Esophagus muscularis mucosa (tissue), 4 donors: ENCODE results near the gene CRYBB2. TPM values are rescaled to one million over a fixed set of nuclear protein-coding genes. Genes with fewer than 3 reads are reported as not detected.

Experiments
- DNase-seq: peaks from one replicate; pipeline ENCODE4 v3.0.0-alpha.2; 2017; ENCODE audit errors: extremely low spot score
- H3K27ac ChIP-seq, 4 donors: fragments of 200-600 bp; sonication (generic); replicated peaks in 1 of 4; 1 replicate in 3 of 4; 2 replicates in 1 of 4; pipeline ENCODE4 v1.5.1; 2016 to 2019; ENCODE audit warnings: mild to moderate bottlenecking in 1 of 4
- H3K27me3 ChIP-seq, 4 donors: fragments of 200-600 bp; sonication (generic); one replicate each; pipeline versions ENCODE4 v1.5.1 to v1.6.0; 2016 to 2019
- H3K36me3 ChIP-seq, 4 donors: fragments of 200-600 bp; sonication (generic); one replicate each; pipeline ENCODE4 v1.5.1; 2016 to 2019
- H3K4me1 ChIP-seq, 4 donors: fragments of 200-600 bp; sonication (generic); one replicate each; pipeline ENCODE4 v1.5.1; 2016 to 2019
- H3K4me3 ChIP-seq, 4 donors: fragments of 200-600 bp; sonication (generic); 1 replicate in 2 of 4; 2 replicates in 2 of 4; pipeline ENCODE4 v1.5.1; 2016 to 2019; ENCODE audit warnings: mild to moderate bottlenecking in 4 of 4, moderate library complexity in 1 of 4
- H3K9me3 ChIP-seq, 4 donors: fragments of 200-600 bp; sonication (generic); 1 replicate in 3 of 4; 2 replicates in 1 of 4; pipeline ENCODE4 v1.5.1; 2016 to 2019
- EP300 ChIP-seq: sonication (generic); formaldehyde crosslinking; IDR thresholded peaks from one replicate; pipeline ENCODE4 v1.6.1; 2017; ENCODE audit warnings: antibody characterized with exemption
- POLR2A ChIP-seq: fragments of 450-650 bp; IDR thresholded peaks from one replicate; pipeline ENCODE4 v1.6.1; 2017; ENCODE audit warnings: antibody characterized with exemption, moderate library complexity, mild to moderate bottlenecking, low read depth
- POLR2AphosphoS5 ChIP-seq, 2 donors: sonication (generic); formaldehyde crosslinking; IDR thresholded peaks; one replicate each; pipeline ENCODE4 v1.6.1; 2017; ENCODE audit warnings: antibody characterized with exemption in 2 of 2
- WGBS: methylation state at CpG from one replicate; pipeline ENCODE4 v1.1.5; 2018; 5-methylcytosine and 5-hydroxymethylcytosine counted together
- intact Hi-C: fragments of 100-400 bp; cut with DNase I; formaldehyde crosslinking; loops from one replicate; pipeline ENCODE4 v1.15.1; 2023
- total RNA-seq, 4 donors: library from RNA; depleted of rRNA; stranded (reverse); fragments of >200 nt; gene quantifications; one replicate each; pipeline versions ENCODE4 v1.1.0 to v1.2.1, GENCODE V29; 2016
- TF ChIP-seq, protein P1 (sequence below), 3 experiments: fragments of 200-600 bp in 2 of 3; fragments of 450-650 bp in 1 of 3; sonication (generic) in 2 of 3; IDR thresholded peaks; one replicate each; pipeline ENCODE4 v1.5.1; 2017 to 2019; ENCODE audit warnings: antibody characterized with exemption in 3 of 3, mild to moderate bottlenecking in 2 of 3, moderate library complexity in 1 of 3

The CRYBB2 gene
- total RNA-seq, 4 donors from 2014 or later, result 0.40 TPM; not detected in 3

- DNase-seq, result no peak
- Histone ChIP-seq H3K36me3 (no peaks in the 10 kb centered on the region), H3K9me3 (peaks cover 0 to 7% (median 3%) of the 10 kb centered on the region in 4 donors), H3K27ac (no peak overlapping the region), H3K4me1 (no peaks in the 10 kb centered on the region), H3K4me3 (no peak overlapping the region), H3K27me3 (no peaks in the 10 kb centered on the region)
- TF ChIP-seq POLR2AphosphoS5 (IDR thresholded peaks at IDR 0.05), result no peak
- TF ChIP-seq POLR2A, result no peak
- TF ChIP-seq, protein P1, sequence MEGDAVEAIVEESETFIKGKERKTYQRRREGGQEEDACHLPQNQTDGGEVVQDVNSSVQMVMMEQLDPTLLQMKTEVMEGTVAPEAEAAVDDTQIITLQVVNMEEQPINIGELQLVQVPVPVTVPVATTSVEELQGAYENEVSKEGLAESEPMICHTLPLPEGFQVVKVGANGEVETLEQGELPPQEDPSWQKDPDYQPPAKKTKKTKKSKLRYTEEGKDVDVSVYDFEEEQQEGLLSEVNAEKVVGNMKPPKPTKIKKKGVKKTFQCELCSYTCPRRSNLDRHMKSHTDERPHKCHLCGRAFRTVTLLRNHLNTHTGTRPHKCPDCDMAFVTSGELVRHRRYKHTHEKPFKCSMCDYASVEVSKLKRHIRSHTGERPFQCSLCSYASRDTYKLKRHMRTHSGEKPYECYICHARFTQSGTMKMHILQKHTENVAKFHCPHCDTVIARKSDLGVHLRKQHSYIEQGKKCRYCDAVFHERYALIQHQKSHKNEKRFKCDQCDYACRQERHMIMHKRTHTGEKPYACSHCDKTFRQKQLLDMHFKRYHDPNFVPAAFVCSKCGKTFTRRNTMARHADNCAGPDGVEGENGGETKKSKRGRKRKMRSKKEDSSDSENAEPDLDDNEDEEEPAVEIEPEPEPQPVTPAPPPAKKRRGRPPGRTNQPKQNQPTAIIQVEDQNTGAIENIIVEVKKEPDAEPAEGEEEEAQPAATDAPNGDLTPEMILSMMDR (IDR thresholded peaks at IDR 0.05), result no peak
- no peak for TF ChIP-seq EP300
- intact Hi-C loops, result no loop called here
- WGBS, result 84% methylated on average over 12 of the region's 17 CpGs
These were observed 10.5 kb upstream of the CRYBB2 start for GRCh38 chr22:25208743-25209505.

DNA sequence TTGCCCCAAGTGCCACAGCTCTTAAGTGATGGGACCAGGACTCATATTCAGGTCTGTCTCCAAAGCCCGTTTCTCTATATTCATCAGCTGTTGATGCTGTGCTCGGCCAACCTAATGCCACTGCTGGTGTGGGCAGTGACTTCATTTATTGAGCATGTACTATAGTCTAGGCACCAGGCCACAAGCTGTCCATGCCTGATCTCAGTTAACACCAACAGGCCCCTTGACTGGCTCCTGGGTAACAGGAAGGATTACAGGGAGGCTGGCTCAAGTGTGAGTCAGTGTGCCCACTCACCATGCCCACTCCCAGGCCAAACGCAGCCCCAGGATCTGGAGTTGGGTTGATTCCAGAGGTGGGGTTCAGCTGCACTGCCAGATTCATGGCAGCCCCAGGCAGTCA, 8.6 kb upstream of the CRYBB2 start:
- no peaks in the 10 kb centered on the region for H3K36me3 ChIP-seq
- no peaks in the 10 kb centered on the region for H3K4me1 ChIP-seq
- H3K27me3 ChIP-seq, result no peaks in the 10 kb centered on the region
- H3K27ac ChIP-seq, result no peak overlapping the region
- TF ChIP-seq EP300 (no peak), POLR2AphosphoS5 (IDR thresholded peaks at IDR 0.05) (no peak), POLR2A (no peak)
- TF ChIP-seq, protein P1 (IDR thresholded peaks at IDR 0.05), result no peak
- 94% methylated on average over 2 of the region's 3 CpGs for WGBS
- H3K4me3 ChIP-seq, result no peak overlapping the region
- DNase-seq, result no peak
- intact Hi-C loops, result no loop called here
- peaks cover 0 to 7% (median 3%) of the 10 kb centered on the region in 4 donors for H3K9me3 ChIP-seq

- Histone ChIP-seq H3K4me3 (no peak overlapping the region), H3K27ac (no peak overlapping the region), H3K36me3 (no peaks in the 10 kb centered on the region), H3K9me3 (peaks cover 0 to 7% (median 3%) of the 10 kb centered on the region in 4 donors), H3K4me1 (no peaks in the 10 kb centered on the region), H3K27me3 (no peaks in the 10 kb centered on the region)
- WGBS, result 25% methylated on average over 1 of the region's 3 CpGs
- intact Hi-C loops, result no loop called here
- TF ChIP-seq, protein P1 (IDR thresholded peaks at IDR 0.05), result no peak
- TF ChIP-seq EP300 (no peak), POLR2AphosphoS5 (IDR thresholded peaks at IDR 0.05) (no peak), POLR2A (no peak)
- no peak for DNase-seq
These were observed 7.1 kb upstream of the CRYBB2 start for GRCh38 chr22:25212337-25212736.

GRCh38 chr22:25213221-25213620, 6.2 kb upstream of the CRYBB2 start:
- no peak for DNase-seq
- Histone ChIP-seq H3K4me1 (no peaks in the 10 kb centered on the region), H3K36me3 (no peaks in the 10 kb centered on the region), H3K27ac (no peak overlapping the region), H3K27me3 (peaks cover 0 to 5% (median 0%) of the 10 kb centered on the region in 4 donors), H3K9me3 (peaks cover 0 to 7% (median 3%) of the 10 kb centered on the region in 4 donors), H3K4me3 (no peak overlapping the region)
- intact Hi-C loops, result no loop called here
- 81% methylated on average over 3 of the region's 3 CpGs for WGBS
- TF ChIP-seq EP300 (no peak), POLR2AphosphoS5 (IDR thresholded peaks at IDR 0.05) (no peak), POLR2A (no peak)
- TF ChIP-seq, protein P1 (IDR thresholded peaks at IDR 0.05), result no peak
